Hematopoietic multipotent progenitor cell treated with erythropoietin and hydrocortisone succinate and interleukin-3 and kit ligand, for 6 days (in vitro differentiated cells): ENCODE data around the gene SALL1.

ENCODE experiments used
- DNase-seq: peaks from one replicate; pipeline ENCODE4 v3.0.0-alpha.2; 2015

The SALL1 gene

GRCh38 chr16:51150888-51151320 lies at the start of gene SALL1:
Gene SALL1 (minus strand): TSS chr16:51151270. CDS start chr16:51151241, 29 bp downstream.
- DNase-seq = no peak

DNA sequence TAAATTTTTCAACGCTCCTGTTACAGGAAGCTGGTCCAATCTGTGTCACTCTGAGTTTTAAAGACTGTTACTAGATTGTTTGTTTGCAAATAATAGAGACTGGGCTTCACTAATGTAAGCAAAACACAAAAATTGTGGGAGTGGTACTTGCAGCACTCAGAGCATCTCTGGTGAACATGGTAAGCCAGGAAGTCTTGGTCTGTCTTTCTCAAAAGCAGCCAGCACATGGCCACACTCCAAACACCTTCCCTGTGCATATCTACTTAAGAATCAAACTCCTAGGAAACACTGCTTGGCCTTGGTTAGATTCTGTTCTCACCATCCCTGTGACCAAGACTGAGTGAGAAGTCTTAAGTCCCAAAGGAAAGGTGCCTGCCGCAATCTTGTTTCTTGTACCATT lies 49.7 kb upstream of the SALL1 start:
- no peak for DNase-seq

DNA sequence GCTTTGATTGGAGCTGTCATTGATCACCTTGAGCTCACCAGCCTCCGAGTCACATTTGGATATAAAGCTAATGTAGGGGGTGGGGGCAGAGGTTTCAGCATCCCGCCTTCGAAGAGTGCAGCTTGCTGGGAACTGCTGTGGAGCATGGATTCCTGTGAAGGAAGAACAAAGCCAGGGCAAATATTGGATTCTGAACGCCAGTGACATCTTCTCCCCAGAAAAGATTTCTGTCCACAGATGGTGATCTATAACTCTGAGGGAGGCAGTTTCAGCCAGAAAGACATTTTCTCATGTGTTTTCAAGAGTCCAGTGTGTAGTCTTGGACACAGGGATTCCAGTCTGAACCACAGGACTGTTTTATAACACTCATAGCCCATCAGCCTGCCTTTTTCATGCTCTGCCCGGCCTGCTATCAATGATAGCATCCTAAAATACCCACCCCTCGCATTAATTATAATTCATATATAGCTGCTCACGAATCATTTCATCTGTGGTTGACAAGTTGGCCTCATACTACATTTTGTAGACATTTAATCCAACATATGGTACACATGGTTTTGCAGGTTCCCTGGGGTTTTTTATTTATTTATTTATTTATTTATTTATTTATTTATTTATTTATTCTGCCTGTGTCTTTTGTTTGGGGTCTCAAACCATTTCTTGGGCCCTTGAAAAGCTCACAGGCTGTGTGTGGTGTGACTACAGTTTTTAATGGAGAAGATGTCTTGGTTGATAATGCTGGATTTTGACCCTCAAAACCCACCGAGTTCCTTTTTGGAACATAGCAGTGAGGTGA lies 47.1 kb upstream of the SALL1 start:
- no peak for DNase-seq

GRCh38 chr16:51193879-51194278 lies 42.8 kb upstream of the SALL1 start:
- DNase-seq = no peak

- DNase-seq = no peak
Measured at GRCh38 chr16:51184702-51185433, 33.8 kb upstream of the SALL1 start.

- DNase-seq = no peak
Measured at GRCh38 chr16:51181503-51181811, 30.4 kb upstream of the SALL1 start.

DNA sequence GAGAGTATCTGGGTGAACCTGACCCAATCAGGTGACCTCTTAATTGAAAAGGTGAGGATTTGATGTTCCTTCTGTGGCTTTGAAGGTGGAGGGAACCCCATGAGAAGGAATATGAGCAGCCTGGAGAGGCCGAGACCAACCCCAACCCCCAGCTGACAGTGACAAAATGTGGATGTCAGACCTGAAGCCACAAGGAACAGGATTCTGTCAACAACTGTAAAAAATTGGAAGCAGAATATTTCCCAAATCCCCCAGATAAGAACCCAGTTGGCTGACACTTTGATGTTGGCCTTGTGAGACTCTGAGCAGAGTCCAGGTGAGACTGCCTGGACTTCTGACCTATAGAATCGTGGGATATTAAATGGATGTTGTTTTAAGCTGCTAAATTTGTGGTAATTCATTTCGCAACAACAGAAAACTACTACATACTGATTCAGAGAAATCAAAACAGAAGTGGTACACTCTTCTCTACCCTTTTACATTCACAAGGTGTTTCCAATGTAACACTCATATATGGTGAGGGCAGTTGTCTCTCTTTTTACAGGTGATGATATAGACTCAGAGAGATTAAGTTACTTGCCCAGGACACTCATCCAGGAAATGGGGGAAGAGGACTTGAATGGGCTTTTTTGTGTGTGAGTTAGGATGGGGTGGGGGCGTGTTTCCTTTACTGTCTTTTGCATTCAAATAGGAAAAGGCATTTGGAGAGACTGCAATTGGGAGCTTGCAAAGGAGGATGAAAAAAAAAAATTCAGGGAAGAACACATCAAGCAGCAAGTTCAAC lies 29.8 kb upstream of the SALL1 start:
- DNase-seq = no peak

- no peak for DNase-seq
Measured at GRCh38 chr16:51175081-51175480, 24.0 kb upstream of the SALL1 start.

DNA sequence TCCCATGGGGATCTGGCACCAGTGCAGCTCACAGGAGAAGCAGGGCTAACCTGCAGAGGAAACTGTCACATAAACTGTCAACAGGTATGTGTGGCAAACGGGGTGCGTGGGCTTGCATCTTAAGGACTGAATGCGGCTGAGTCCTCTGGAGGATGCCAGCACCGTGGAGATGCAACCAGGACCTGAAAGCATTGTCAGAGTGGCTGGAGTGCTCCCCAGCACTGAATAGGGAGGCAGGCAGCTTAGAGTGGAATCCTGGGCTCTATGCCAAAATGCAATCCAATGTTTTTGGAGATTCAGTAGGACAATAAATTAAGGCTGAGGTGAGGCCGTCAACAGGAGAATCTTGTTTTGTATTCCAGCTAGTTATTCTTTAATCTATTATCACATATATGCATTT lies 21.3 kb upstream of the SALL1 start:
- DNase-seq = no peak

- DNase-seq = no peak
Measured at GRCh38 chr16:51168755-51169154, 17.7 kb upstream of the SALL1 start.

DNA sequence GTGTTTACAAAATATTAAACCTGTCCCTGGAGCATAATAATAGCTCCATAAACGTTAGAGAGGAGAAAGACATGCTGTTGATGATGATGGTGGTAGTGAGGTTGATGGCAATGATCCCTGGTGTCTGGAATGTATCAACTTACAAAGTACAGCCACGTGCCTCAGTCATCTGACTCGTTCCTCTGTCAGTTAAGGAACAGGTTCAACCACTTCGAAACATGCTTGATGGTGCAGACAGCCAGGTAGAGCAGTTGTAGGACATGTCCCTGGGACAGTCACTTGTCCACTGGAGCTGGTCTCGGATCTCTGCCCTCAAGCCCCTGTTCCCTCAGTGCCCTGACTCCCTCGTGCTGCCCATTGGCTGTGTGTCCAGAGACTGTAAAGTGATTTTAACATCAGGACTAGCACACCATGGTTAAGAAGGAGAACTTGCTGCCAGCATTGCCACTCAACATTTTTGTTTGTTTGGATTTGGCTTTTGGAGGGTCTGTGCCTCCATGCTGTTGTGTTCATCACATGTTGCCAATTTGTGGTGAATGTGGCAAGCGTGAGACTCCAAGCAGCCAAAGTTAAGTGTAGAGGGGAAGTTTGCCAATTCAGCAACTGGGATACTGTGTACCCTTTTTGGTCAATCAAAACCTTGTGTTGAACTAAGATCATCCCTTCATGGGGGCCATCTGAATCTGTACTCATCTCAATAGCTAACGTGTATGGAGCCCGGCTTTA lies 16.3 kb upstream of the SALL1 start:
- DNase-seq = no peak

GRCh38 chr16:51166541-51166940 lies 15.5 kb upstream of the SALL1 start:
- no peak for DNase-seq

GRCh38 chr16:51166091-51166490 lies 15.0 kb upstream of the SALL1 start:
- no peak for DNase-seq

GRCh38 chr16:51165043-51165442 lies 14.0 kb upstream of the SALL1 start:
- DNase-seq = no peak

- DNase-seq = no peak
Measured at GRCh38 chr16:51164574-51164973, 13.5 kb upstream of the SALL1 start.

DNA sequence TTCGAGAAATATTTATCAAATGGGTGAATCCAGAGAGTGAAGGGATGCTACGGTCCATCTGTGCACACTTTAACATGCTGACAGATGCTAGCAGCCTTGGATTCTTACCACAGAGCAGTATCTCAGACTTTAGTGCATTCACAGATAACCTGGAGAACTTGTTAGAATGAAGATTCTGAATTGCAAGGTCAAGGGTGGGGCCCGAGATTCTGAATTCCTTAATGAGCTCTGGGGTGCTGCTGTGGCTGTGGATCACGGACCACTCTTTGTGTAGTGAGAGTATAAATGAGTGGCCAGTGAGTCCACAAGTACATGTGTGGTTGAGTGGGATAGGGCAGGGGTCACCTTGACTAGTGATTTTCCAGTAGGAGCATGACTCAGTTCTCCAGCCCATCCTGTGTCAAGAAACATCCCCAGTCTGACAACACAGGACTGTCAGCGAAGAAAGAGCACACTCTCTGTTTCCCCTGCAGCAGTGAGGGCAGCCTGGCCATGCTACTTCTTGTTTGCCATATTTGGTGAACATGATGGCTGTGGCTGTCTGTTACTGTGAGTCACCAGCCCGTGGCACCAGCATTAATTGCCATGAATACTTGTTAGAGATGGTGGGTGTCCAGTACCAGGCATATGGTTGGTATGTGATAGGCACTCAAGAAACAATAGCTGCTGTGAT lies 13.0 kb upstream of the SALL1 start:
- DNase-seq = no peak

GRCh38 chr16:51163366-51163765 lies 12.3 kb upstream of the SALL1 start:
- DNase-seq = no peak

DNA sequence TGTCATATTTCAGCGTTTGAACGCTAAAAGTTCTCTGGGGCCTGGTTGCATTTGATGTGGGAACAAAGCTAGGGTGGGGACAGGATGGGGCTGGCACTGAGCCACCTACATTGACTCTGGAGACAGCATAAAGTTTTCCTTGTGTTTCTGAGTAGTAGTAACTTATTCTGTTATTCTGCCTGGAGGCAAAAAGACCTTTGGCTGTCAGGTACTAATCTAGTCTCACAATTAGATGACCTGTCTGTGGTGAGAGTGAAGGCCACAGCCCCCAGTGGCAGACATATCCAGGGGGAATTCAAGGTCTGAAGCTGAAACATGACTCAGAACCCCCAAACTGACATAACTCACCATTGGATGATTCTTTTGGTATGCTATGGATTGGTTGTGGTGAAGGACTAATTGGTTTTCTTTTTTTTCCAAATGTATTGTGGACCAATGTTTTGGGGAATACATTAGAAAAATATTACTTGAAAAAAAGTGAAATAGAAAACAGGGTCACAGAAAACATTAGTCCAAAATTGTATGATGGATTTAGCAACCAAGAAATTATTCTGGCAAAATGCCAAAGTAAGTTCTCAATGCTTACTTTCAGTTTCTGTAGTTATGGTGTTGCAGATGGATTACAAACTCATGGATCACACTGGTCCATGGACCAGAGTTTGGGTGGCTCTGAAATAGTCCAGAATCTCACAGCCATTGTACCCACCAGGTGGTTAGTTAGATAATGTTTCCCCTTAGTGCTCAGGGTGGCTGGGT lies 10.5 kb upstream of the SALL1 start:
- no peak for DNase-seq

- DNase-seq = no peak
Measured at GRCh38 chr16:51159865-51160264, 8.8 kb upstream of the SALL1 start.

- DNase-seq = no peak
Measured at GRCh38 chr16:51159296-51159695, 8.2 kb upstream of the SALL1 start.

- no peak for DNase-seq
Measured at GRCh38 chr16:51157698-51158097, 6.6 kb upstream of the SALL1 start.

DNA sequence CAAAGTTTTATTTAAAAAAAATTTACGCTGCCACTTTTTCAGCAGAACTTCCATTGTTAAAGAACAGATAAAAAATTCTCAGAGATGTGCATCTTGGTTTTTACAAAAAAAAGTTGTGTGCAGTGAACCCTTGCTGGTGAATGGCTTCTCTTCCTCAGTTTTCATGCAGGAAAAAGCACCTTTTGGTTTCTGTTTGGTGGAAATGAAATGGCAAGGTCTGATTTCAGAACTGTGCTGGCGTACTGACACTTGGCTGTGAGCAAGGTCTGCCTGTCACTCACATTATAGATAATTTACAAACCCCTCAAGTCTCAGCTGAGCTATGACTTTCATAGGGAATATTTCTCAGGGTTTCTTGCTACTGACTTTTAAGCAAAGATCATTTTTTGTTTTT lies 5.7 kb upstream of the SALL1 start:
- no peak for DNase-seq
